HG03575 (cell line): ENCODE measurements around the gene EIF4A3.
"Not testable (repeated sequence)": the region's sequence is repeated elsewhere in the genome, so short reads cannot be mapped to it uniquely, and the experiment has no call there.

Experiments
- ATAC-seq: cut with Tn5 transposase; IDR thresholded peaks from one replicate; pipeline ENCODE4 v1.9.1; 2021; ENCODE audit not compliant: unreplicated experiment, insufficient number of reproducible peaks, low FRiP score; ENCODE audit errors: extremely low read depth

Gene EIF4A3

GRCh38 chr17:80092959-80093358 lies 54.0 kb downstream of the EIF4A3 start:
- ATAC-seq = no peak

DNA sequence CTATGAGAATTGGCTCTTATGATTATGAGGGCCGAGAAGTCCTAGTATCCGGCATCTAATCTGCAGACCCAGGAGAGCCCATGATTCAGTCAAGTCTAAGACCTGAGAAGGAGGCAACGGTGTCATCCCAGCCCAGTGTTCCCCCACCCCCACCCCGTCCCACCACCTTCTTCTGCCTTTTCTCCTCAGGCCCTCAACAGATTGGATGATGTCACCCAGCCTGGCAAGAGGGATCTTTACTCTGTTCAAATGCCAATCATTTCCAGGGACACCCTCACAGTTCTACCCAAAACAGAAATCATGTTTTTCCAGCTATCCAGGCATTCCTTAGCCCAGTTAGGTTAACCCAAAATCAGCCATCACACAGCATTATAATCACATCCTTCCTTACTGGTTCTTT lies 55.6 kb downstream of the EIF4A3 start:
- no peak for ATAC-seq

GRCh38 chr17:80090164-80090563 lies 56.8 kb downstream of the EIF4A3 start:
- not testable (repeated sequence) for ATAC-seq

DNA sequence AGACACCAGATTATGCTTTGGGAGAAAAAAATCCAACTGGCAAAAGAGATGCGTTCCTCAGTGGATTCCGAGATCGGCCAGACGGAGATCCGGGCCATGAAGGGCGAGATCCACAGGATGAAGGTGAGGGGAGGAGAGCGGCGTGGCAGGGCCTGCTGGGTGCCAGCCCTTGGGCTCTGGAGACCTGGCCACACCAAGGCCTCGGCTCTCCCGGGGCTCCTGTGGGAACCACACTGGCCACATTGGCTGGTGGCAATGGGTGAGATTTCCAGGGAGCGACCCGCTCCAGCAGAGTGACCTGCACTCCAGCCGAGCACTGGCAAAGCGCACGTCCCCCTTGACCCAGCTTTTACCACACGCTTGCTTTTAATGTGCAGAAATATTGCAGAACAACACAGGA lies 57.2 kb downstream of the EIF4A3 start:
- no peak for ATAC-seq

- ATAC-seq = no peak
These were observed 59.3 kb downstream of the EIF4A3 start for GRCh38 chr17:80087346-80088265.

DNA sequence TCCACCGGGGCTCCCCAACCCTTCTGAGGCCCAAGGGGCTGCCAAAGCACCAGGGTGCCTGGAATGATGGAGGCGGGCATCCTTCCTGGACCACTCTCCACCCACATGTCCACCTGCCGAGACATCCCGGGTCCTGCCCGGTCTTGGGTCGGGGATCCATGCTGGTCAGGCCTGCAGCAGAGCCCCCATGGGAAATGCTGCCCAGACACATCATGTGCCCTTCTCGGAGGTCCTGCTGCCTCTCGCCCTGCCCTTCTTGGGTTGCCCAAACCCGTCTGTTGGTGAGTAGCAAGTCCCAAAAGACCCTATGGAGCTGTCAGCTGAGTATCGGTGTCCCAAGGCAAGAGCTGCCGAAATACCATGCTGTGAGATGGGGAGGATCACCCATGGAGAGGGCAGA lies 60.3 kb downstream of the EIF4A3 start:
- ATAC-seq = no peak

GRCh38 chr17:80086081-80086480 lies 60.8 kb downstream of the EIF4A3 start:
- ATAC-seq = no peak

DNA sequence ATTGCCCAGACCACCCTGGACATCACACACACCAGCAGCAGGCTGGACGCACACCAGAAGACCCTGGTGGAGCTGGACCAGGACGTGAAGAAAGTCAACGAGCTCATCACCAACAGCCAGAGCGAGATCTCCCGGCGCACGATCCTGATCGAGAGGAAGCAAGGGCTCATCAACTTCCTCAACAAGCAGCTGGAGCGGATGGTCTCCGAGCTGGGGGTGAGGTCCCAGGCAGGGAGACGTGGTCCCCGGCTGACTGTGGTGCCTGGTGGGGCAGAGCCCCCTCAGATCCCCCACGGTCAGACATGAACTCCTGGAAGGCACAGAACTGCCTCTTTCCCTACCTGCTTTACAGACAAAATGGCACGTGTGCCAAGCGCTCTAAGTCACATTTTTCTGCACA lies 62.2 kb downstream of the EIF4A3 start:
- no peak for ATAC-seq
